Measurements from ENCODE around the gene ELAPOR2. TPM values are rescaled to one million over a fixed set of nuclear protein-coding genes. Genes with fewer than 3 reads are reported as not detected.

Gene ELAPOR2
- polyA plus RNA-seq, 4 donors = 2.6 to 7.6 TPM; not detected in 2

DNA sequence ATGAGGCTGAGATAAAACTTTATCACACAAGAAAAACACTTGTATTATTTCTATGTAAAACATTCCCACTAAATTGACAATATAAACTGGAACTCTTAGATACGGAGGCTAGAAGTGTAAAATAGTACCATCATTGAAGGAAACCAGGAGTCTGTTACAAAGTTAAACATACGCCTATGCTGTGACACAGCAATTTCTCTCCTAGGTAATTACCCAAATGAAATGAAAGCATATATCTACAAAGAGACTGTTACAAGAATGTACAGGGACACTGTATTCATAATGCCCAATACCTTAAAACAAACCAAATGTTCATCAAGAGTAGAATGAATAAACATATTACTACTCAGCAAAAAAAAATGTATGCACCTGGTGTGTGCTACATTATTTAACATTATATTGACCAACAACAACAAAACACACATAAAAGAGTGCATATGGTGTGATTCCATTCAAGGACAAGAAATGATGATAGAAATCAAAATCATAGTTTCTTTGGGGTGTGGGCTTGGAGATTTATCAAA is 33.2 kb upstream of the ELAPOR2 start:
- Histone ChIP-seq H3K27me3 (ENCODE audit: control insufficient read depth in 3 of 3, insufficient read depth in 3 of 3, low read length in 3 of 3) (no peaks in the 10 kb centered on the region), H3K4me3 (ENCODE audit: low read depth in 1 of 3, low read length in 3 of 3) (no peak overlapping the region), H3K27ac (ENCODE audit: low read depth in 1 of 3, low read length in 2 of 3) (no peak overlapping the region), H3K9me3 (ENCODE audit: control insufficient read depth in 2 of 2, insufficient read depth in 1 of 2, low read depth in 1 of 2, low read length in 1 of 2) (no peaks in the 10 kb centered on the region), H3K4me1 (ENCODE audit: control insufficient read depth in 3 of 3, insufficient read depth in 2 of 3, low read depth in 1 of 3, low read length in 2 of 3) (no peaks in the 10 kb centered on the region), H3K36me3 (ENCODE audit: control insufficient read depth in 3 of 3, insufficient read depth in 2 of 3, low read depth in 1 of 3, low read length in 3 of 3) (no peaks in the 10 kb centered on the region)
- WGBS, 3 donors = 56 to 68% (median 68%) methylated on average over 2 of the region's 2 CpGs
- FAIRE-seq = no peak
- DNase-seq = no peak

DNA sequence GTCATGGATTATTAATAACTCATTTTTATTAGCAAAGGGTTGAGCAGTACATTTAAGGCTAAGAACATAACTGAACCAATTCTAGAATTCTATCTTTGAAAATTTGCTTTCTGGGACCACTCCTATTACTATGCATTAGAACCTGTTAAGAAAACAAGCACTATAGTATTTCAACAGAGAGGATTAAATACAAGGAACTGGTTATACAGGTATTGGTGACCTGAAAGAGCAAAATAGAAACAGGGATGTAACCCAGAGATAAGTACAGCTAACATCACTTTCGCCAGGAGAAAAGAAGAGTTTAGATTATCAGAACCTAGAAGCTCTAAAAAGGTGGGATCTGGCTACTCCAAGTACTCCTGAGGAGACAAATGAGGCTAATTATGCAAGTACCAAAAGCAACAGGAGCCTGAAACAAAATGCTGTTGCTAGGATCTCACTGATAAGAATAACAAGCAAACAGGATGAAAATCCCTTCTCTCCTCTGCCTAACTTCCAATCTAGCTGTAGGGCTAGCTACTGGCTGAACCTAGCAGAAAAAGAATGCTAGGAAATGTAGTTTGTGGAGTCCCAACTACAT is 32.1 kb upstream of the ELAPOR2 start:
- no peaks in the 10 kb centered on the region for H3K27me3 ChIP-seq (ENCODE audit: control insufficient read depth in 3 of 3, insufficient read depth in 3 of 3, low read length in 3 of 3)
- no peaks in the 10 kb centered on the region for H3K4me1 ChIP-seq (ENCODE audit: control insufficient read depth in 3 of 3, insufficient read depth in 2 of 3, low read depth in 1 of 3, low read length in 2 of 3)
- no peak for FAIRE-seq
- 33 to 72% (median 41%) methylated on average over 1 of the region's 1 CpG for WGBS, 3 donors
- no peak overlapping the region for H3K27ac ChIP-seq (ENCODE audit: low read depth in 1 of 3, low read length in 2 of 3)
- H3K9me3 ChIP-seq (ENCODE audit: control insufficient read depth in 2 of 2, insufficient read depth in 1 of 2, low read depth in 1 of 2, low read length in 1 of 2) = no peaks in the 10 kb centered on the region
- H3K36me3 ChIP-seq (ENCODE audit: control insufficient read depth in 3 of 3, insufficient read depth in 2 of 3, low read depth in 1 of 3, low read length in 3 of 3) = no peaks in the 10 kb centered on the region
- H3K4me3 ChIP-seq (ENCODE audit: low read depth in 1 of 3, low read length in 3 of 3) = no peak overlapping the region
- DNase-seq = no peak

DNA sequence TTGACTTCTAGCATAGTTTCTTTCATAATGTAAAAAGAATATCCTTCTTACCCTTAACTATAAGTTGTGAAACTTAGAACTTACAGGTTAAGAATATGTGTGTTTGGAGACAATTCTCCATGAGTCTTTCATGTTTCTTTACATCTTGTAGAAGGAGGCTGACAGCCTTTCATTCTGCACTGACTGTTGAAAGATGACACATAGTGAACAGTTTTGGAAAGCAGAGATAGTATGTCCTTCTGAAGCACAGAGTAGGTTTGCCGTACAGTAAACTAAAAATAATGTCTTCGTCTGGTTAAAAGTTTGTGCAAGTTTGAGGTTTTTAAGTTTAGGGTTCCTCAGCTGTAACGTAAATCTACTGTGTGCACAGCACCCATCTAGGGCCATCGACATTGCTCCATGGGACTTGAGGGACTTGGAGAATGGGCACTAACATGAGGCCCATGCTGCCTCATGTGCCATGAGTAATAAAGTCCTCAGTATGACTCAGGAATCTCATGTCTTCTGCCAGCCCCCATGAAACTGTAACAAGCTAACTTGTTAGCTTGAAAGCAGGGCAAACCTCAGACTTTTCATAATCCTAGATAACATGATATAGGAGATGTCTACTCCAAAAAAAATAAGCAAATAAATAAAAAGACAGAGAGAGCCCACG is 24.5 kb upstream of the ELAPOR2 start:
- FAIRE-seq (no peak), DNase-seq (no peak)
- Histone ChIP-seq H3K9me3 (ENCODE audit: control insufficient read depth in 2 of 2, insufficient read depth in 1 of 2, low read depth in 1 of 2, low read length in 1 of 2) (no peaks in the 10 kb centered on the region), H3K27me3 (ENCODE audit: control insufficient read depth in 3 of 3, insufficient read depth in 3 of 3, low read length in 3 of 3) (no peaks in the 10 kb centered on the region), H3K36me3 (ENCODE audit: control insufficient read depth in 3 of 3, insufficient read depth in 2 of 3, low read depth in 1 of 3, low read length in 3 of 3) (no peaks in the 10 kb centered on the region), H3K4me3 (ENCODE audit: low read depth in 1 of 3, low read length in 3 of 3) (no peak overlapping the region), H3K4me1 (ENCODE audit: control insufficient read depth in 3 of 3, insufficient read depth in 2 of 3, low read depth in 1 of 3, low read length in 2 of 3) (no peaks in the 10 kb centered on the region), H3K27ac (ENCODE audit: low read depth in 1 of 3, low read length in 2 of 3) (no peak overlapping the region)
- WGBS, 3 donors = 78 to 88% (median 83%) methylated on average over 5 of the region's 5 CpGs

DNA sequence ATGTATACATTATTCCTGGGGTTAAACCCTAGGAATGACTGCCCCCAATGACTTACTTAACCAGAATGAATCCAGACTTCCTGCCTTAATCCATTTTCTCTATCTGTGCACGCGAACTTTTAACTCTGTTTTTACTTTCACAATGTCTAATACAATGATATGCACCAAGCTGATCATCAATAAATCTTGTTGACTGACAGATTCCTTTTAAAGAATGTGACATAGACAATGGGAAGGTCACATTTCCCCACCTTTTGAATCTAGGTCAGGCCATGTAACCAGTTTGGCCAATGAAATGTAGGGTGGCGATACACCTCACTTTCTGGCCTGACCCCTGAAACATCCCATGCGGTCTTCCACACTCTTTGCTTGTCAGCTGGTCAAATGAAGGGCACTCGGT is 23.2 kb upstream of the ELAPOR2 start:
- DNase-seq (no peak), FAIRE-seq (no peak)
- Histone ChIP-seq H3K36me3 (ENCODE audit: control insufficient read depth in 3 of 3, insufficient read depth in 2 of 3, low read depth in 1 of 3, low read length in 3 of 3) (no peaks in the 10 kb centered on the region), H3K4me3 (ENCODE audit: low read depth in 1 of 3, low read length in 3 of 3) (no peak overlapping the region), H3K27ac (ENCODE audit: low read depth in 1 of 3, low read length in 2 of 3) (no peak overlapping the region), H3K27me3 (ENCODE audit: control insufficient read depth in 3 of 3, insufficient read depth in 3 of 3, low read length in 3 of 3) (peaks cover 0 to 2% (median 0%) of the 10 kb centered on the region in 3 donors), H3K9me3 (ENCODE audit: control insufficient read depth in 2 of 2, insufficient read depth in 1 of 2, low read depth in 1 of 2, low read length in 1 of 2) (no peaks in the 10 kb centered on the region), H3K4me1 (ENCODE audit: control insufficient read depth in 3 of 3, insufficient read depth in 2 of 3, low read depth in 1 of 3, low read length in 2 of 3) (no peaks in the 10 kb centered on the region)
- 76 to 88% (median 85%) methylated on average over 5 of the region's 5 CpGs for WGBS, 3 donors

DNA sequence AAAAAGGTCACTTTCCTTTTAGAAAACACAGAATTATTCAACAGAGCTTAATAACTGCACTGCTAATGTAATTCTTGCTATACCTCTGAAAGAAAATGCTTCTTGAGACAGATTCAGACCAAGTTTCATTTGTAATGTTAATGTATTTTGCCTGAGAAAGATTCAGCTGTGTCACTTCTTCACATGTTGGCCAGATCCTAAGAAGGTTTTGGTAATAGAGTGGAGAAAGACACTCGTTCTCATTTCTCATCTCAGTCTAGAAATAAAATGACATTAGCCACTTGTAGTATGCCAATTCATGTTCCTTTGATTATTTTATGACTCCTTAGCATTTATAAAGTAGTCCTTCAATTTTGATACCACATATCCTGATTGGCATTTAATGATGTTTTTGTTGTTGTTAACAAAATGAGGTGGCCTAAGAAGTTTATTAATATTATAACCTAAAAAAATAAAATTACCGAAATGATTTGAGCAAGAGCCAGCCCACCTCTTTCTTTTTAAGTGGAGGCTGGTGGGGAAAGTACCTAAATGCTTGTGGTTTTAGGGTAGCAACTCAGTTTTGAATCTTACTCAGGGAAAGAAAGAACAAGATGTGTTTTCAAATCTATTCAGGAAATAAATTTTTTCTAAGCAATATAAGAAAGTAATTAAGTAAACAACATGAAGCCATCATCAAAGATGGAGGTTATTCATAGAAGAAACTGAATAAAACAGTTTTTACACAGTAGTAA is 16.4 kb upstream of the ELAPOR2 start:
- H3K9me3 ChIP-seq (ENCODE audit: control insufficient read depth in 2 of 2, insufficient read depth in 1 of 2, low read depth in 1 of 2, low read length in 1 of 2) = no peaks in the 10 kb centered on the region
- WGBS, 3 donors = 46 to 62% (median 57%) methylated on average over 2 of the region's 2 CpGs
- DNase-seq (no peak), FAIRE-seq (no peak)
- H3K27ac ChIP-seq (ENCODE audit: low read depth in 1 of 3, low read length in 2 of 3) = no peak overlapping the region
- no peaks in the 10 kb centered on the region for H3K36me3 ChIP-seq (ENCODE audit: control insufficient read depth in 3 of 3, insufficient read depth in 2 of 3, low read depth in 1 of 3, low read length in 3 of 3)
- no peak overlapping the region for H3K4me3 ChIP-seq (ENCODE audit: low read depth in 1 of 3, low read length in 3 of 3)
- no peaks in the 10 kb centered on the region for H3K4me1 ChIP-seq (ENCODE audit: control insufficient read depth in 3 of 3, insufficient read depth in 2 of 3, low read depth in 1 of 3, low read length in 2 of 3)
- H3K27me3 ChIP-seq (ENCODE audit: control insufficient read depth in 3 of 3, insufficient read depth in 3 of 3, low read length in 3 of 3) = peaks cover 0 to 2% (median 0%) of the 10 kb centered on the region in 3 donors

DNA sequence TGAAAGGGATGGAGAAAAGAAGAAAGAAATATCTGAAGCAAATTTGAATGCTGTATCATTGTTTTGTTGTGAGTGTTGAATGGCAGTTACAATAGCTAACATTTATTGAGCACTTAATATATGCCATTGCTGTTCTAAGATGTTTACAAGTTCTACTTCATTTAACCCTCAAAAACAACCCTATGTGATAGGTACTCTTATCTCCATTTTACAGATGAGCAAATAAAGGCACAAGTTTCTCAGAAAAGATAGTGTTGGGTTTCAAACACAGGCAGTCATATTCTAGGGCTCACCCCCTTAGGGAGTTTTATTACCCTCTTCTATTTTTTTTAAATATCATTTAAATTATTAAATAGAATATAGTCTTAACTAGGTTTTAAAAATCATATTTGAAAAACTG is 8.3 kb upstream of the ELAPOR2 start:
- no peak overlapping the region for H3K4me3 ChIP-seq (ENCODE audit: low read depth in 1 of 3, low read length in 3 of 3)
- no peaks in the 10 kb centered on the region for H3K27me3 ChIP-seq (ENCODE audit: control insufficient read depth in 3 of 3, insufficient read depth in 3 of 3, low read length in 3 of 3)
- H3K9me3 ChIP-seq (ENCODE audit: control insufficient read depth in 2 of 2, insufficient read depth in 1 of 2, low read depth in 1 of 2, low read length in 1 of 2) = no peaks in the 10 kb centered on the region
- no peak for FAIRE-seq
- no peaks in the 10 kb centered on the region for H3K36me3 ChIP-seq (ENCODE audit: control insufficient read depth in 3 of 3, insufficient read depth in 2 of 3, low read depth in 1 of 3, low read length in 3 of 3)
- H3K27ac ChIP-seq (ENCODE audit: low read depth in 1 of 3, low read length in 2 of 3) = no peak overlapping the region
- H3K4me1 ChIP-seq (ENCODE audit: control insufficient read depth in 3 of 3, insufficient read depth in 2 of 3, low read depth in 1 of 3, low read length in 2 of 3) = no peaks in the 10 kb centered on the region
- no peak for DNase-seq

DNA sequence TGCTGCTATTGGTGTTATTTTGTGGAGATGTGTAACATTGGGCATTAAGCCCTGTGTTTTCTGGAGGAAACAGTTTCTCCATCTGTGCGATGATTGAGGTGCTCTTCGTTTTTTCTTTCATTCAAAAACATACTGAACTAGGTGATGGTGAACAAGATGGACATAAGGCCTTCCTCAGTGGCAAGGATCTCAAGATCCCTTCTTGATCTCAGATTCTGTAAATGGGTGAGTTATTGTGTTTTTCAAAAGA is 759 bp upstream of the ELAPOR2 start:
- WGBS, 3 donors = 38 to 77% (median 65%) methylated on average over 2 of the region's 2 CpGs
- H3K27me3 ChIP-seq (ENCODE audit: control insufficient read depth in 3 of 3, insufficient read depth in 3 of 3, low read length in 3 of 3) = peaks cover 0 to 27% (median 0%) of the 10 kb centered on the region in 3 donors
- FAIRE-seq (no peak), DNase-seq (no peak)
- no peaks in the 10 kb centered on the region for H3K36me3 ChIP-seq (ENCODE audit: control insufficient read depth in 3 of 3, insufficient read depth in 2 of 3, low read depth in 1 of 3, low read length in 3 of 3)
- H3K9me3 ChIP-seq (ENCODE audit: control insufficient read depth in 2 of 2, insufficient read depth in 1 of 2, low read depth in 1 of 2, low read length in 1 of 2) = no peaks in the 10 kb centered on the region
- peak overlapping the region in 1 of 3 donors; percentile 49 for H3K4me3 ChIP-seq (ENCODE audit: low read depth in 1 of 3, low read length in 3 of 3)
- H3K4me1 ChIP-seq (ENCODE audit: control insufficient read depth in 3 of 3, insufficient read depth in 2 of 3, low read depth in 1 of 3, low read length in 2 of 3) = peaks cover 0 to 9% (median 2%) of the 10 kb centered on the region in 3 donors
- H3K27ac ChIP-seq (ENCODE audit: low read depth in 1 of 3, low read length in 2 of 3) = no peak overlapping the region

DNA sequence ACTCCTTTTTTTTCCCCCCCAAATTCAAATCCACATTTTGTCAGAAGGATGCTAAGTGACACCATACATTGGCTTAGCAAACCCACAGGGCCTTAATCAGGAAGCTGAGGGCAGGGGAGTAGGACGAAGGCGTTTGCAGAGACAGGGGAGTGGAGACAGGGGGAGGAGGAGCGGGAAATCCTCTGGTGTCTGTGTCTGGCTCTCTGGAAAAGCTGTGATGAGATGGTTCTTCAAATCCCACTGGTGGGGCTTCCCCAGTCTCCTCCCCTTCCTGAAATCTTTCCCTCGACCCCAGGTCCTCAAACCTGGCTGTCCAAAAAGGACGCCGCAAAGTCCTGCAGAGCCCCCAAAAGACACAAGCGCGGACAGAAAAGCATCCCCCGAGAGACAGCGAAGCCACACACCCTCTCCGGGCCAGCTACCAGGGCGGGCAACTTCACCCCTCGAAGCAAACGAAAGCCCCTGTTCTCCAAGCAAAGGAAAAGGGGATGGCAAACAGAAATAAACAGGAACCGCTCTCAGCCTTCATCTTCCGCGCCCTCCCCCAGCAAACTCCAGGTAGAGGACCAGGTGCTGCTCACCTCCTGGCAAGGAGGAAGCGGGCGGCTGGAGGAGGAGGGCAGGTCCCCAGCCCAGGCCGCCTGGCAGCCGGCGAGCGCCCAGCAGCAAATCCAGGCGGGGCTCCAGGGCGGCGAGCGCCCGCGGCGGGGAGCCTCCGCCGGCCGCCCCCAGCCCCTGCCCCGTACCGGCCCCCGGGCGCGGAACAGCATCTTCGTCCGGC is 520 bp downstream of the ELAPOR2 start:
- peaks cover 0 to 27% (median 0%) of the 10 kb centered on the region in 3 donors for H3K27me3 ChIP-seq (ENCODE audit: control insufficient read depth in 3 of 3, insufficient read depth in 3 of 3, low read length in 3 of 3)
- H3K36me3 ChIP-seq (ENCODE audit: control insufficient read depth in 3 of 3, insufficient read depth in 2 of 3, low read depth in 1 of 3, low read length in 3 of 3) = no peaks in the 10 kb centered on the region
- peak overlapping the region in 1 of 3 donors; percentile 44 for H3K27ac ChIP-seq (ENCODE audit: low read depth in 1 of 3, low read length in 2 of 3)
- FAIRE-seq (no peak), DNase-seq (peak; percentile 11 to 50)
- peaks cover 0 to 9% (median 2%) of the 10 kb centered on the region in 3 donors for H3K4me1 ChIP-seq (ENCODE audit: control insufficient read depth in 3 of 3, insufficient read depth in 2 of 3, low read depth in 1 of 3, low read length in 2 of 3)
- peak overlapping the region; percentile 39 to 62 (median 54) for H3K4me3 ChIP-seq (ENCODE audit: low read depth in 1 of 3, low read length in 3 of 3)
- 1 to 4% (median 2%) methylated on average over 23 to 40 of the region's 40 CpGs for WGBS, 3 donors
- H3K9me3 ChIP-seq (ENCODE audit: control insufficient read depth in 2 of 2, insufficient read depth in 1 of 2, low read depth in 1 of 2, low read length in 1 of 2) = no peaks in the 10 kb centered on the region

All from small intestine (tissue), 7 donors.